GM20000 (cell line): ENCODE results near the gene LDAF1.

Experiments
- DNase-seq: peaks from one replicate; pipeline ENCODE4 v3.0.0; 2012; ENCODE audit warnings: low spot score
- TF ChIP-seq, protein P1 (sequence below): IDR thresholded peaks from 2 replicates; pipeline ENCODE4 v1.5.1; 2012; ENCODE audit warnings: mild to moderate bottlenecking, control low read depth; ENCODE audit errors: extremely low read depth, missing control alignments

Gene LDAF1

DNA sequence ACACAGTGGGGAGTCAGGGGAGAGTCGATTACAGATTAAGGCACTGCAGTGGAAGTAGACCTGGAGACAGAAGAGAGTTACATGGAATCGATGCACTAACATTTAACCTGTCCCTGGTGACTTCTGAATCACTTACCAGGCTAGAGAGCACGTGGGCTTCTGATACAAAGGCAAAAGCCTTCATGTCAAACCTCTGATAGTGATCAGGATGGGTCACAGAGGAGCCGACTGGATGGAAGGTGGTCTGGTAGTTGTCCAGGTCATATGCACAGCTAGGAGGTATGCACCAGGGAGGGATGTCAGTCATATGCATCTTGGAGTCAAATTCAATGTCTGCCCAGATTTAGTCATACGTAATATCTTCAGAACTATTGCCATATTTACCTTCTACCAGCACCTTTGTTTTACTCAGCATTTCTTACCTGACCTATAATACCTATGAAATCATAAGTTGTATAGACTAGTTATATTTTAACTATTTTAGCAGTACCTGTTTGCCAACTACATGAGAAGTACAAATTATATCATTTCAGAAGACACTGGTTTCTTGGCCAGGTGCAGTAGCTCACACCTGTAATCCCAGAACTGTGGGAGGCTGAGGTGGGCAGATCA, 41.2 kb downstream of the LDAF1 start:
- no peak for DNase-seq
- TF ChIP-seq, protein P1, sequence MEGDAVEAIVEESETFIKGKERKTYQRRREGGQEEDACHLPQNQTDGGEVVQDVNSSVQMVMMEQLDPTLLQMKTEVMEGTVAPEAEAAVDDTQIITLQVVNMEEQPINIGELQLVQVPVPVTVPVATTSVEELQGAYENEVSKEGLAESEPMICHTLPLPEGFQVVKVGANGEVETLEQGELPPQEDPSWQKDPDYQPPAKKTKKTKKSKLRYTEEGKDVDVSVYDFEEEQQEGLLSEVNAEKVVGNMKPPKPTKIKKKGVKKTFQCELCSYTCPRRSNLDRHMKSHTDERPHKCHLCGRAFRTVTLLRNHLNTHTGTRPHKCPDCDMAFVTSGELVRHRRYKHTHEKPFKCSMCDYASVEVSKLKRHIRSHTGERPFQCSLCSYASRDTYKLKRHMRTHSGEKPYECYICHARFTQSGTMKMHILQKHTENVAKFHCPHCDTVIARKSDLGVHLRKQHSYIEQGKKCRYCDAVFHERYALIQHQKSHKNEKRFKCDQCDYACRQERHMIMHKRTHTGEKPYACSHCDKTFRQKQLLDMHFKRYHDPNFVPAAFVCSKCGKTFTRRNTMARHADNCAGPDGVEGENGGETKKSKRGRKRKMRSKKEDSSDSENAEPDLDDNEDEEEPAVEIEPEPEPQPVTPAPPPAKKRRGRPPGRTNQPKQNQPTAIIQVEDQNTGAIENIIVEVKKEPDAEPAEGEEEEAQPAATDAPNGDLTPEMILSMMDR = no peak

- TF ChIP-seq, protein P1 = no peak
Measured at GRCh38 chr16:21203155-21203797, 44.8 kb downstream of the LDAF1 start.

DNA sequence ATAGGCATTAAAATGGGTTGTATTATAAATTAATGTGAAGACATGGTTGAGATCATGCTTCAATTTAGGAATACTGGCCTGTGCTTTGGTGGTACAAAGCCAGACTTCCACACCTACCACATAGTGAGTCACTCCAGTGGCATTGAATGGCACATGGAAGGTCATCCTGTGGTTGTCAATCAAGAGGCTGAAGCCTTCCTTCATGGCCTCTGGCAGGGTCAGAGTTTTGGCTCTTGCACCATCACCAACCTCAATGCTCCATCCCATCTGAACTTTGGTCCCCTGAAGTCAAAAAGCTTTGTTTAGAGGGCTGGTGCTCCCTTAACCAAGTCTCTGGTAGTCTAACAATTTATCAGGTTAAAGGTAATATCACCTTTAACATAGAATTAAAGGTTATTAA, 46.8 kb downstream of the LDAF1 start:
- TF ChIP-seq, protein P1 = no peak
- DNase-seq = no peak

More at GRCh38 chr16:21203155-21203797, 44.8 kb downstream of the LDAF1 start:
- DNase-seq = no peak

GRCh38 chr16:21206550-21206949, 48.1 kb downstream of the LDAF1 start:
- TF ChIP-seq, protein P1 = no peak
- DNase-seq = no peak

- no peak for DNase-seq
- TF ChIP-seq, protein P1 = no peak
Measured at GRCh38 chr16:21208446-21209230, 50.2 kb downstream of the LDAF1 start.

GRCh38 chr16:21211486-21211885, 53.0 kb downstream of the LDAF1 start, which contains the start of gene ZP2:
Gene ZP2, minus strand, starts transcription at chr16:21211574. Its CDS starts 27 bp downstream, at chr16:21211547.
- TF ChIP-seq, protein P1 = no peak

GRCh38 chr16:21214086-21214485, 55.6 kb downstream of the LDAF1 start:
- TF ChIP-seq, protein P1 = no peak

More at GRCh38 chr16:21211486-21211885, 53.0 kb downstream of the LDAF1 start, which contains the start of gene ZP2:
- no peak for DNase-seq

More at GRCh38 chr16:21214086-21214485, 55.6 kb downstream of the LDAF1 start:
- no peak for DNase-seq
